Activated T-helper 1 cell treated with anti-CD3 and anti-CD28 coated beads, Interleukin-12 subunit alpha, Interleukin-12 subunit beta, Interleukin-2, Interleukin-4 antibody, amounts not matched to agents 30 ng/mL and 10 ng/mL and 1 ng/mL, durations not matched to agents 14 hours and 24 hours and 36 hours (primary cell): Measurements from ENCODE around the gene EIF3L. TPM values are rescaled to one million over a fixed set of nuclear protein-coding genes. Genes with fewer than 3 reads are reported as not detected.

Experiments
- DNase-seq: peaks from one replicate; pipeline ENCODE4 v3.0.0; 2021; ENCODE audit warnings: low spot score
- H3K27ac Mint-ChIP-seq: one replicate; pipeline ENCODE4 v1.8.0; 2021; ENCODE audit warnings: mild to moderate bottlenecking, mixed read lengths
- H3K27me3 Mint-ChIP-seq: one replicate; pipeline ENCODE4 v1.8.0; 2022; ENCODE audit warnings: mild to moderate bottlenecking, moderate library complexity, mixed read lengths; ENCODE audit not compliant: insufficient read depth
- H3K36me3 Mint-ChIP-seq: one replicate; pipeline ENCODE4 v1.8.0; 2021; ENCODE audit warnings: low read depth, mixed read lengths
- H3K4me1 Mint-ChIP-seq: one replicate; pipeline ENCODE4 v1.8.0; 2021; ENCODE audit warnings: low read depth, mixed read lengths
- H3K4me3 Mint-ChIP-seq: one replicate; pipeline ENCODE4 v1.8.0; 2021; ENCODE audit warnings: mild to moderate bottlenecking, moderate library complexity, mixed read lengths
- H3K9me3 Mint-ChIP-seq: one replicate; pipeline ENCODE4 v1.8.0; 2021; ENCODE audit warnings: mixed read lengths
- intact Hi-C: fragments of 100-400 bp; cut with micrococcal nuclease; formaldehyde crosslinking; loops from one replicate; pipeline ENCODE4 v1.15.1; 2024
- total RNA-seq: library from RNA; stranded (reverse); gene quantifications from 2 replicates; pipeline ENCODE4 v1.2.3, GENCODE V29; 2022

The EIF3L gene
- total RNA-seq, 1 donor from 2014 or later = 441 TPM

GRCh38 chr22:37920126-37920525, 70.9 kb downstream of the EIF3L start:
- H3K36me3 Mint-ChIP-seq = peaks cover 8% of the 10 kb centered on the region
- peak overlapping the region; percentile 66 for H3K4me3 Mint-ChIP-seq
- H3K4me1 Mint-ChIP-seq = peaks cover 7% of the 10 kb centered on the region
- no peaks in the 10 kb centered on the region for H3K9me3 Mint-ChIP-seq
- H3K27me3 Mint-ChIP-seq = no peaks in the 10 kb centered on the region
- H3K27ac Mint-ChIP-seq = peak overlapping the region; percentile 88
- no peak for DNase-seq
- intact Hi-C loops = no loop called here

DNA sequence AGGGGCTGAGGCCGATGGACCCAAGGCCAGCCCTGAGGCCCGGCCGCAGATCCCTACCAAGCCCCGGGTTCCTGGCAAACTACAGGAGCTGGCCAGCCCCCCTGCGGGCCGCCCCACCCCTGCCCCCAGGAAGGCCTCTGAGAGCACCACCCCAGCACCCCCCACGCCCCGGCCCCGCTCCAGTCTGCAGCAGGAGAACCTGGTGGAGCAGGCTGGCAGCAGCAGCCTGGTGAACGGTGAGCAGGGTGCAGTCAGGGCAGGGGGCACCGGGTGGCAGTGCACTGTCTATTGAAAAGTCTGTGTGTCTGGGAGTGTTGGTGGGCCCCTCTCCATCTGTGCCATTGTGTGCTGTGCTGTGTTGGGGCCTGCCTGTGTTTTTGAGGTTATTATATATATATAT, 73.0 kb downstream of the EIF3L start:
- intact Hi-C loops = no loop called here
- Mint-ChIP-seq H3K27me3 (no peaks in the 10 kb centered on the region), H3K4me3 (no peak overlapping the region), H3K27ac (no peak overlapping the region), H3K36me3 (peaks cover 5% of the 10 kb centered on the region), H3K9me3 (no peaks in the 10 kb centered on the region), H3K4me1 (peaks cover 7% of the 10 kb centered on the region)
- no peak for DNase-seq

DNA sequence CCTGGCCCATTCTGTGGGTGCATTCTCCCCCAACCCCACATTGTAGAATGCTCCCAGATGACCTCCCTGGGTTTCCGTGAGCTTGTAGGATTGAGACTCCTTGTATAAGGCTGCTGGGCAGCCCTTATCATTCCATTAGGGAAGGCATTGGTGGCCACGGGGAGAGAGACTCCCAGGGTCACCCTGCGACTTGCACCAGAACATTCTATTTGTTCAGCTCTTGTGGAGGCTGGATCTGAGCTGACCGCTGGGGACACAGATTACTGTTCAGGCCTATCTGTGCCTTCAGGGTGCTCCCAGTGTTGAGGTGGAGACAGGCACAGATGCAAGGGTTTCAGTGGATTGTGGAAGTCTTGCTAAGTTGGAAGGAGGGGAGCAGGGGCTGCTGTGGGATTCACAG, 74.7 kb downstream of the EIF3L start:
- intact Hi-C loops = no loop called here

GRCh38 chr22:37924386-37925065, 75.3 kb downstream of the EIF3L start:
- intact Hi-C loops = no loop called here
- H3K27ac Mint-ChIP-seq = no peak overlapping the region
- H3K27me3 Mint-ChIP-seq = no peaks in the 10 kb centered on the region
- peaks cover 14% of the 10 kb centered on the region for H3K36me3 Mint-ChIP-seq
- H3K4me1 Mint-ChIP-seq = peaks cover 7% of the 10 kb centered on the region
- H3K9me3 Mint-ChIP-seq = no peaks in the 10 kb centered on the region
- DNase-seq = no peak
- no peak overlapping the region for H3K4me3 Mint-ChIP-seq

More for the DNA sequence above, 74.7 kb downstream of the EIF3L start:
- peaks cover 7% of the 10 kb centered on the region for H3K4me1 Mint-ChIP-seq
- no peaks in the 10 kb centered on the region for H3K27me3 Mint-ChIP-seq
- H3K27ac Mint-ChIP-seq = no peak overlapping the region
- peaks cover 11% of the 10 kb centered on the region for H3K36me3 Mint-ChIP-seq
- H3K4me3 Mint-ChIP-seq = no peak overlapping the region
- no peak for DNase-seq
- no peaks in the 10 kb centered on the region for H3K9me3 Mint-ChIP-seq

DNA sequence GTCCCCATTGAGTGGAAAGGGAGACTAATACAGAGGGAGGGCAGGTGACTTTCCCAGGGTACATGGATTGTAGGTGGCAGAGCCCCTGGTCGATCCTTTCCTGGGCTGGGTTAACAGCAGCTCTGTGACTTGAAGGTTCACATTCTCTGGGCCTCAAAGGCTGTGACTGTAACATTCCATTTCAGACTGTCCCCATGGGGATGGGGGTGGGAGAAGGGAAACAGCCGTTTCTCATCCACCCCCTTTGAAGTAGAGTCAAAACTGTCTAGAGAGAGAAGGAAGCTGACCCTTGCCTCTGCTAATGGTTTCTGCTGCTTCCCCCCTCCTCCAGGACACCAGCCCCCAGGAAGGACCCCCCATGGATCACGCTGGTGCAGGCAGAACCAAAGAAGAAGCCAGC, 76.1 kb downstream of the EIF3L start:
- H3K27ac Mint-ChIP-seq = no peak overlapping the region
- H3K4me3 Mint-ChIP-seq = no peak overlapping the region
- intact Hi-C loops = no loop called here
- no peak for DNase-seq
- H3K27me3 Mint-ChIP-seq = no peaks in the 10 kb centered on the region
- H3K4me1 Mint-ChIP-seq = peaks cover 1% of the 10 kb centered on the region
- no peaks in the 10 kb centered on the region for H3K9me3 Mint-ChIP-seq
- peaks cover 13% of the 10 kb centered on the region for H3K36me3 Mint-ChIP-seq

- peaks cover 13% of the 10 kb centered on the region for H3K36me3 Mint-ChIP-seq
- no peak overlapping the region for H3K27ac Mint-ChIP-seq
- H3K9me3 Mint-ChIP-seq = no peaks in the 10 kb centered on the region
- H3K27me3 Mint-ChIP-seq = no peaks in the 10 kb centered on the region
- intact Hi-C loops = no loop called here
- no peak overlapping the region for H3K4me3 Mint-ChIP-seq
- no peak for DNase-seq
- no peaks in the 10 kb centered on the region for H3K4me1 Mint-ChIP-seq
These were observed 76.5 kb downstream of the EIF3L start for GRCh38 chr22:37925767-37926166.

- intact Hi-C loops = no loop called here
- DNase-seq = no peak
- H3K9me3 Mint-ChIP-seq = no peaks in the 10 kb centered on the region
- no peak overlapping the region for H3K4me3 Mint-ChIP-seq
- no peak overlapping the region for H3K27ac Mint-ChIP-seq
- no peaks in the 10 kb centered on the region for H3K27me3 Mint-ChIP-seq
- no peaks in the 10 kb centered on the region for H3K4me1 Mint-ChIP-seq
- H3K36me3 Mint-ChIP-seq = peaks cover 13% of the 10 kb centered on the region
These were observed 77.1 kb downstream of the EIF3L start for GRCh38 chr22:37926358-37926757.

GRCh38 chr22:37926771-37927636, 77.8 kb downstream of the EIF3L start:
- peaks cover 13% of the 10 kb centered on the region for H3K36me3 Mint-ChIP-seq
- no peak overlapping the region for H3K27ac Mint-ChIP-seq
- H3K4me1 Mint-ChIP-seq = no peaks in the 10 kb centered on the region
- no peak for DNase-seq
- no peak overlapping the region for H3K4me3 Mint-ChIP-seq
- no peaks in the 10 kb centered on the region for H3K9me3 Mint-ChIP-seq
- no peaks in the 10 kb centered on the region for H3K27me3 Mint-ChIP-seq
- intact Hi-C loops = no loop called here

GRCh38 chr22:37927637-37927936, 78.4 kb downstream of the EIF3L start:
- H3K36me3 Mint-ChIP-seq = peaks cover 14% of the 10 kb centered on the region

GRCh38 chr22:37929390-37929789, 80.2 kb downstream of the EIF3L start:
- H3K9me3 Mint-ChIP-seq = no peaks in the 10 kb centered on the region
- H3K36me3 Mint-ChIP-seq = peaks cover 18% of the 10 kb centered on the region
- DNase-seq = no peak
- H3K4me1 Mint-ChIP-seq = peaks cover 11% of the 10 kb centered on the region
- H3K27me3 Mint-ChIP-seq = no peaks in the 10 kb centered on the region
- intact Hi-C loops = no loop called here
- no peak overlapping the region for H3K27ac Mint-ChIP-seq
- H3K4me3 Mint-ChIP-seq = no peak overlapping the region

More at GRCh38 chr22:37927637-37927936, 78.4 kb downstream of the EIF3L start:
- Mint-ChIP-seq H3K27me3 (no peaks in the 10 kb centered on the region), H3K4me1 (no peaks in the 10 kb centered on the region), H3K27ac (no peak overlapping the region), H3K4me3 (no peak overlapping the region), H3K9me3 (no peaks in the 10 kb centered on the region)
- DNase-seq = no peak
- intact Hi-C loops = no loop called here

GRCh38 chr22:37930270-37930951, 81.2 kb downstream of the EIF3L start:
- H3K4me1 Mint-ChIP-seq = peaks cover 11% of the 10 kb centered on the region
- H3K4me3 Mint-ChIP-seq = no peak overlapping the region
- H3K27me3 Mint-ChIP-seq = no peaks in the 10 kb centered on the region
- intact Hi-C loops = loop anchor here (5.0 kb wide), 1 partner anchor 33 kb away; no protein-coding TSS in a partner anchor
- H3K27ac Mint-ChIP-seq = no peak overlapping the region
- H3K36me3 Mint-ChIP-seq = peaks cover 18% of the 10 kb centered on the region
- H3K9me3 Mint-ChIP-seq = no peaks in the 10 kb centered on the region
- no peak for DNase-seq

DNA sequence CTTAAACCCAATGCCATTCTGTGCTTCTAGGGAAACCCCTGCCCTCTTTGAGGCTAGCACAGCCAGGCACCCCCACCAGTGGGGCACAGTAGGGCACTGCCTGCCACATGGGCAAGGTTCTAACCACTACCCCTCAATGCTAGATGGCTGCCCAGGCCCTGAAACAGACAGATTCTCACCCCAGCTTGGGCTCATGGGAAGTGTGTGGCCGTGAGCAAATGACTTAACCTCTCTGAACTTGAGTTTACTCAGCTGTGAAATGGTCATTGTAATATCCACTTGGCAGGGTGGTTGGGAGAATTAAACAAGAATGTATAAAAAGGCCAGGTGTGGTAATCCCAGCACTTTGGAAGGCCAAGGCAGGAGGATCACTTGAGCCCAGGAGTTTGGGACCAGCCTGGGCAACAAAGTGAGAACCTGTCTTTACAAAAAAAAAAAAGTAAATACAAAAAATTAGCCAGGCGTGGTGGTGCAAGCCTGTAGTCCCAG, 81.8 kb downstream of the EIF3L start:
- no peak for DNase-seq
- H3K36me3 Mint-ChIP-seq = peaks cover 18% of the 10 kb centered on the region
- intact Hi-C loops = loop anchor here (5.0 kb wide), 1 partner anchor 34 kb away; no protein-coding TSS in a partner anchor
- H3K4me3 Mint-ChIP-seq = no peak overlapping the region
- H3K27me3 Mint-ChIP-seq = no peaks in the 10 kb centered on the region
- H3K9me3 Mint-ChIP-seq = no peaks in the 10 kb centered on the region
- no peak overlapping the region for H3K27ac Mint-ChIP-seq
- H3K4me1 Mint-ChIP-seq = peaks cover 11% of the 10 kb centered on the region
